ENCODE results near the gene SAMD4B. TPM values are rescaled to one million over a fixed set of nuclear protein-coding genes. Genes with fewer than 3 reads are reported as not detected.

Gene SAMD4B
- total RNA-seq, 1 experiment from 2014 or later: 135 TPM

- Histone ChIP-seq H2BK12ac (ENCODE audit: insufficient read length, low read depth, low read length) (no peak overlapping the region), H3K27ac (ENCODE audit: insufficient read length, low read depth, low read length) (no peak overlapping the region), H3K9ac (ENCODE audit: extremely low read depth, insufficient read length, low read length) (no peak overlapping the region), H2BK5ac (ENCODE audit: insufficient read length, low read length) (no peak overlapping the region), H2BK120ac (ENCODE audit: low read depth, low read length, poor library complexity, severe bottlenecking) (no peak overlapping the region), H3K79me2 (ENCODE audit: insufficient read depth, low read length) (no peaks in the 10 kb centered on the region), H3K4me1 (ENCODE audit: insufficient read depth, low read length) (peaks cover 3% of the 10 kb centered on the region; the same call in 1 of the 2 replicates), H2BK20ac (ENCODE audit: low read depth, low read length, poor library complexity, severe bottlenecking) (no peak overlapping the region), H2AK5ac (ENCODE audit: insufficient read length, low read length) (no peak overlapping the region), H2AFZ (ENCODE audit: low read length) (no peak overlapping the region), H3T11ph (ENCODE audit: low read length) (no peak overlapping the region), H3K79me1 (ENCODE audit: insufficient read depth, low read depth, low read length, poor library complexity, severe bottlenecking) (no peaks in the 10 kb centered on the region), H3K14ac (ENCODE audit: insufficient read depth, low read length) (no peak overlapping the region), H4K91ac (ENCODE audit: insufficient read length, low read depth, low read length) (no peak overlapping the region), H3K9me3 (ENCODE audit: control insufficient read depth, low read depth, low read length) (no peaks in the 10 kb centered on the region), H3K23ac (ENCODE audit: insufficient read length, low read depth, low read length) (no peak overlapping the region), H3K56ac (ENCODE audit: insufficient read length, low read depth, low read length) (no peak overlapping the region), H2BK15ac (ENCODE audit: low read depth, low read length) (no peak overlapping the region), H3K23me2 (ENCODE audit: insufficient read length, low read depth, low read length, poor library complexity, severe bottlenecking) (peaks cover 16% of the 10 kb centered on the region), H3K18ac (ENCODE audit: insufficient read length, low read depth, low read length) (no peak overlapping the region), H3K4ac (ENCODE audit: low read depth, low read length) (no peak overlapping the region), H4K20me1 (ENCODE audit: control insufficient read depth, insufficient read depth, insufficient read length) (no peaks in the 10 kb centered on the region), H4K5ac (ENCODE audit: insufficient read length, low read depth, low read length) (no peak overlapping the region), H3K27me3 (ENCODE audit: insufficient read depth, low read length) (no peaks in the 10 kb centered on the region; the same call in 1 of the 2 replicates), H3K4me2 (ENCODE audit: insufficient read depth, insufficient read length, low read length) (no peak overlapping the region), H4K8ac (replicated peaks; ENCODE audit: insufficient read length, low read depth, low read length) (no peak overlapping the region)
- peak overlapping the region; percentile 19 to 57; a peak in 4 of 5 replicates for H3K4me3 Mint-ChIP-seq
- no CpG with 5 or more reads among the region's 11 CpGs for WGBS (ENCODE audit: extremely low coverage, insufficient read length, low lambda C conversion rate)
- H3K9me3 Mint-ChIP-seq: no peaks in the 10 kb centered on the region
- H3K4me1 Mint-ChIP-seq: peaks cover 15 to 41% of the 10 kb centered on the region in 2 experiments
- peak; percentile 78 for DNase-seq
- H3K27ac Mint-ChIP-seq: peak overlapping the region in 1 of 3 experiments; percentile 79; a peak in 5 of 7 replicates
- no peak for TF ChIP-seq CTCF (conservative IDR thresholded peaks at IDR 0.05)
- peaks cover 30% of the 10 kb centered on the region for H3K27me3 Mint-ChIP-seq (ENCODE audit: low read depth)
- H3K36me3 Mint-ChIP-seq (ENCODE audit: insufficient read depth in 1 of 3, low read depth in 3 of 3): peaks cover 7 to 24% (median 8%) of the 10 kb centered on the region in 3 experiments; a peak in 6 of 7 replicates
These were observed 31.5 kb upstream of the SAMD4B start for GRCh38 chr19:39310558-39311311.
